ENCODE data around the gene DYNLT5. TPM values are rescaled to one million over a fixed set of nuclear protein-coding genes. Genes with fewer than 3 reads are reported as not detected.

Gene DYNLT5
- total and polyA plus RNA-seq, 12 donors, result 0.89 to 7.0 (median 1.5) TPM

DNA sequence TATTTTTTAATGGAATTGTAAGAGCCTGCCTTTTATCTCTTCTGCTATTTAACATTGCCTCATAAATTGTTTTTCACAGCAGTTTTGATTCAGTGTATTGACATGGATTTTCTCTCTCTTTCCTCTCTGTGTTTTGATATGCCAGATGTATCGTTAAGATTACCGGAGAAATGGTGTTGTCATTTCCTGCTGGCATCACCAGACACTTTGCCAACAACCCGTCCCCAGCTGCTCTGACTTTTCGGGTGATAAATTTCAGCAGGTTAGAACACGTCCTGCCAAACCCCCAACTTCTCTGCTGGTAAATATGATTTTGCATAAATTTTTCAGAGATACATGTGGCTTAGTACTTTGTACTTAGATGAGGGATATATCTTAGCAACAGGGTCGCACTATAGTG is 23.1 kb upstream of the DYNLT5 start:
- Histone ChIP-seq H3K9me3 (no peaks in the 10 kb centered on the region), H3K4me1 (peaks cover 0 to 42% (median 8%) of the 10 kb centered on the region in 9 donors), H3K4me3 (no peak overlapping the region), H3K27ac (peak overlapping the region in 5 of 10 donors; percentile 31 to 53 (median 43)), H3K36me3 (peaks cover 0 to 15% (median 0%) of the 10 kb centered on the region in 9 donors), H3K27me3 (no peaks in the 10 kb centered on the region)
- WGBS, 2 donors, result 48 to 57% methylated on average over 6 of the region's 6 CpGs
- intact Hi-C loops (cut with DNase I), result loop anchor here in 8 of 10 donors (5.0 to 10.0 kb wide), 8 partner anchors 194 to 774 kb away; partner anchors contain the start of gene SGIP1 (in 4 of the 8)
- ATAC-seq (peak in 2 of 8 donors; percentile 8 to 22), DNase-seq (no peak)
- TF ChIP-seq, protein P1, sequence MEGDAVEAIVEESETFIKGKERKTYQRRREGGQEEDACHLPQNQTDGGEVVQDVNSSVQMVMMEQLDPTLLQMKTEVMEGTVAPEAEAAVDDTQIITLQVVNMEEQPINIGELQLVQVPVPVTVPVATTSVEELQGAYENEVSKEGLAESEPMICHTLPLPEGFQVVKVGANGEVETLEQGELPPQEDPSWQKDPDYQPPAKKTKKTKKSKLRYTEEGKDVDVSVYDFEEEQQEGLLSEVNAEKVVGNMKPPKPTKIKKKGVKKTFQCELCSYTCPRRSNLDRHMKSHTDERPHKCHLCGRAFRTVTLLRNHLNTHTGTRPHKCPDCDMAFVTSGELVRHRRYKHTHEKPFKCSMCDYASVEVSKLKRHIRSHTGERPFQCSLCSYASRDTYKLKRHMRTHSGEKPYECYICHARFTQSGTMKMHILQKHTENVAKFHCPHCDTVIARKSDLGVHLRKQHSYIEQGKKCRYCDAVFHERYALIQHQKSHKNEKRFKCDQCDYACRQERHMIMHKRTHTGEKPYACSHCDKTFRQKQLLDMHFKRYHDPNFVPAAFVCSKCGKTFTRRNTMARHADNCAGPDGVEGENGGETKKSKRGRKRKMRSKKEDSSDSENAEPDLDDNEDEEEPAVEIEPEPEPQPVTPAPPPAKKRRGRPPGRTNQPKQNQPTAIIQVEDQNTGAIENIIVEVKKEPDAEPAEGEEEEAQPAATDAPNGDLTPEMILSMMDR (IDR thresholded peaks at IDR 0.05), result no peak

DNA sequence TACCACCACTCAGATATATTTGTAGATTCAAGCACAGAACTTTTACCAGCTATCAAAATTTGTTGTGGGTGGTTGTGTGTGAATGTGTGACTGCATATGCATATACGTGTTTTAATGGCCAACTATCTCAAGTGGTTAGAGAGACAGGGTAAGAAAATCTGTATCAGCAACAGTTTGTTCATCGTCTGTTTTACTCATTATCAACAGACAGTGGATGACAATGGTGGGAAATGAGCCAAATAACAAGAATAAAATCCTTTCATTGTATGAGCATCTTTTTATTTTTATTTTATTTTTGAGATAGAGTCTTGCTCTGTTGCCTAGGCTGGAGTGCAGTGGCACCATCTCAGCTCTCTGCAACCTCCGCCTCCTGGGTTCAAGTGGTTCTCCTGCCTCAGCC is 22.7 kb upstream of the DYNLT5 start:
- Histone ChIP-seq H3K9me3 (no peaks in the 10 kb centered on the region), H3K4me1 (peaks cover 0 to 42% (median 8%) of the 10 kb centered on the region in 9 donors), H3K4me3 (no peak overlapping the region), H3K27me3 (no peaks in the 10 kb centered on the region), H3K36me3 (peaks cover 0 to 14% (median 0%) of the 10 kb centered on the region in 9 donors), H3K27ac (peak overlapping the region in 5 of 10 donors; percentile 22 to 53 (median 31))
- TF ChIP-seq, protein P1 (IDR thresholded peaks at IDR 0.05), result no peak
- intact Hi-C loops (cut with DNase I), result loop anchor here in 8 of 10 donors (5.0 to 10.0 kb wide), 8 partner anchors 195 to 775 kb away; partner anchors contain the start of gene SGIP1 (in 4 of the 8)
- DNase-seq (no peak), ATAC-seq (peak in 2 of 8 donors; percentile 29 to 50)
- 54 to 59% methylated on average over 3 of the region's 3 CpGs for WGBS, 2 donors

DNA sequence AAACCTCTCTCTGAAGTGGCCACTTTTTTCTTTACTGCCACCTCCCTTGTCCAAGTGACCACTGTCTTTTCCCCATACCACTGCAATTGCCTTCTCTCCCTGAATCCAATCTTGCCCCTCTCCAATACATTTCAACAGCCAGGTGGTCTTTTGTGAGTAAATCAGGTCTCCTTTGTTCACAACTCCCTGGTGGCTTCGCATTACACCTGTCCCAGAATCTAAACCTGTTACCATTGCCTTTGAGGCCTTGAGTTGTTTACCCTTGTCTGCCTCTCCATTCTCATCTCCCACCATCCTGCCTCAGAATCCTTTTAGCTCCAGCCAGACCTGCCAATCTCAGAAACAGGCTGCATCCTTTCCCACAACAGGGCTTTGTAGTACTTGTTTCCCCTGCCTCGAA is 21.8 kb upstream of the DYNLT5 start:
- 74 to 87% methylated on average over 2 of the region's 2 CpGs for WGBS, 2 donors
- no peaks in the 10 kb centered on the region for H3K27me3 ChIP-seq
- TF ChIP-seq, protein P1 (IDR thresholded peaks at IDR 0.05), result no peak

DNA sequence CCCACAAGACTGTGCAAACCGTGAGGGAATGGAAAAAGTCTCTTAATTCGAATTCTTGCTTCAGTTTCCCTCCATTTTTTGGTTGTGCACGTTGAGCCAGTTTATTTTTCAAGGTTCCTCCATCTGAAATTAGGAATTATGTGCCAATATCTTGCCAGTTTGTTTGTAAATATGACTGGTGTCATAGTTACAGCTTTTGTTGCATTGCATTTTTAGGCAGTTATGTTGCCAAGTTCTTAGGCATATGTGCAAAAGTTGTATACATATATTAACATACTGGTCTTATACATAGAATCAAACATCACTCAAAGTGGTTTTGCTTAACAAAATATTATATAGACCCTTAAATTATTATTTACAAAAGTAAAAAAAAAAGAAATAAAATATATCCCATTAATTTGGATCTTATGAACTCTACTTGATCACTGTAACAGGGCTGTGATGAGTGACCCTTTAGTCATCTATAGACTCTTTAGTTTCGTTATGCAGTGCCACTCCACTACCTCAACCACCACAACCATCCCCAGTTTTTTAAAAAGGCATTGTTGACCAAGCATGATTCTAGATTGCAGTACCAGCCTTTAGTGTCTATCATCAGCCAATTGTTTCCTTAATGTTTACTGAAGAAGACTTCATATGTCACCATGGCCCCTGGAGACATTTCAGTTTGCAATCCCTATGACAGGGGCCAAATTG is 20.9 kb upstream of the DYNLT5 start:
- WGBS, 2 donors, result 86 to 87% methylated on average over 4 of the region's 4 CpGs
- TF ChIP-seq, protein P1 (IDR thresholded peaks at IDR 0.05), result no peak
- intact Hi-C loops (cut with DNase I), result no loop called here
- Histone ChIP-seq H3K9me3 (no peaks in the 10 kb centered on the region), H3K36me3 (peaks cover 0 to 16% (median 0%) of the 10 kb centered on the region in 9 donors), H3K27me3 (no peaks in the 10 kb centered on the region), H3K27ac (no peak overlapping the region), H3K4me3 (no peak overlapping the region), H3K4me1 (peaks cover 0 to 30% (median under 1%) of the 10 kb centered on the region in 9 donors)
- DNase-seq (no peak), ATAC-seq (no peak)

More for the DNA sequence above, 21.8 kb upstream of the DYNLT5 start:
- no peak for ATAC-seq
- no peak for DNase-seq
- Histone ChIP-seq H3K27ac (no peak overlapping the region), H3K9me3 (no peaks in the 10 kb centered on the region), H3K36me3 (peaks cover 0 to 16% (median 0%) of the 10 kb centered on the region in 9 donors), H3K4me3 (no peak overlapping the region), H3K4me1 (peaks cover 0 to 39% (median 8%) of the 10 kb centered on the region in 9 donors)
- intact Hi-C loops (cut with DNase I), result no loop called here

Data from heart right ventricle (tissue), 16 donors.